Measurements from ENCODE around the gene HELZ. TPM values are rescaled to one million over a fixed set of nuclear protein-coding genes. Genes with fewer than 3 reads are reported as not detected.
"Not testable (repeated sequence)": the region's sequence is repeated elsewhere in the genome, so short reads cannot be mapped to it uniquely, and the experiment has no call there.

The HELZ gene
- total RNA-seq, 2 experiments from 2014 or later = 55.3 to 58.0 TPM

GRCh38 chr17:67138392-67138791 is 106.6 kb downstream of the HELZ start:
- peak overlapping the region; percentile 44 for H3K27ac Mint-ChIP-seq
- DNase-seq = no peak
- CTCF ChIA-PET = interaction anchor here (0.6 kb wide), 1 partner anchor 216 kb away, joined by 3 read pairs; no protein-coding TSS in a partner anchor
- POLR2A ChIA-PET = no interaction called here
- H3K36me3 Mint-ChIP-seq (ENCODE audit: low read depth) = peaks cover 46% of the 10 kb centered on the region
- no peaks in the 10 kb centered on the region for H3K9me3 Mint-ChIP-seq (ENCODE audit: low read depth)
- no peak overlapping the region for H3K4me3 Mint-ChIP-seq
- no peak for ATAC-seq
- intact Hi-C loops (cut with DNase I, micrococcal nuclease) = loop anchor here in 1 of 2 experiments (10.0 kb wide), 1 partner anchor 206 kb away; no protein-coding TSS in a partner anchor
- H3K27me3 Mint-ChIP-seq = no peaks in the 10 kb centered on the region
- peaks cover 33% of the 10 kb centered on the region for H3K4me1 Mint-ChIP-seq

- Mint-ChIP-seq H3K36me3 (ENCODE audit: low read depth) (peaks cover 42% of the 10 kb centered on the region), H3K9me3 (ENCODE audit: low read depth) (no peaks in the 10 kb centered on the region), H3K4me1 (peaks cover 33% of the 10 kb centered on the region), H3K27ac (no peak overlapping the region), H3K4me3 (no peak overlapping the region), H3K27me3 (no peaks in the 10 kb centered on the region)
- ATAC-seq = no peak
- DNase-seq = no peak
- CTCF ChIA-PET = interaction anchor here (0.6 kb wide), 1 partner anchor 215 kb away, joined by 3 read pairs; no protein-coding TSS in a partner anchor
- POLR2A ChIA-PET = no interaction called here
- intact Hi-C loops (cut with DNase I, micrococcal nuclease) = loop anchor here in 1 of 2 experiments (10.0 kb wide), 1 partner anchor 207 kb away; no protein-coding TSS in a partner anchor
Measured at GRCh38 chr17:67137860-67138259, 107.1 kb downstream of the HELZ start.

GRCh38 chr17:67137026-67137370 is 108.0 kb downstream of the HELZ start:
- DNase-seq (no peak), ATAC-seq (no peak)
- intact Hi-C loops (cut with DNase I, micrococcal nuclease) = loop anchor here in 1 of 2 experiments (10.0 kb wide), 1 partner anchor 208 kb away; no protein-coding TSS in a partner anchor
- H3K9me3 Mint-ChIP-seq (ENCODE audit: low read depth) = no peaks in the 10 kb centered on the region
- H3K27ac Mint-ChIP-seq = no peak overlapping the region
- H3K27me3 Mint-ChIP-seq = no peaks in the 10 kb centered on the region
- H3K36me3 Mint-ChIP-seq (ENCODE audit: low read depth) = peaks cover 34% of the 10 kb centered on the region
- CTCF ChIA-PET = no interaction called here
- H3K4me1 Mint-ChIP-seq = peaks cover 33% of the 10 kb centered on the region
- no peak overlapping the region for H3K4me3 Mint-ChIP-seq
- POLR2A ChIA-PET = no interaction called here

- POLR2A ChIA-PET = no interaction called here
- no peaks in the 10 kb centered on the region for H3K9me3 Mint-ChIP-seq (ENCODE audit: low read depth)
- DNase-seq = no peak
- H3K36me3 Mint-ChIP-seq (ENCODE audit: low read depth) = peaks cover 32% of the 10 kb centered on the region
- no peak for ATAC-seq
- no peak overlapping the region for H3K4me3 Mint-ChIP-seq
- CTCF ChIA-PET = no interaction called here
- no peaks in the 10 kb centered on the region for H3K27me3 Mint-ChIP-seq
- intact Hi-C loops (cut with DNase I, micrococcal nuclease) = loop anchor here in 1 of 2 experiments (10.0 kb wide), 1 partner anchor 208 kb away; no protein-coding TSS in a partner anchor
- H3K4me1 Mint-ChIP-seq = peaks cover 33% of the 10 kb centered on the region
- no peak overlapping the region for H3K27ac Mint-ChIP-seq
Measured at GRCh38 chr17:67136191-67137025, 108.6 kb downstream of the HELZ start.

- DNase-seq (no peak), ATAC-seq (no peak)
- ChIA-PET POLR2A (no interaction called here), CTCF (interaction anchor here (0.8 to 1.0 kb wide), 2 partner anchors 14 to 104 kb away, joined by 3 to 6 read pairs; no protein-coding TSS in a partner anchor)
- no peak overlapping the region for H3K4me3 Mint-ChIP-seq
- peaks cover 23% of the 10 kb centered on the region for H3K36me3 Mint-ChIP-seq (ENCODE audit: low read depth)
- H3K9me3 Mint-ChIP-seq (ENCODE audit: low read depth) = no peaks in the 10 kb centered on the region
- no peaks in the 10 kb centered on the region for H3K27me3 Mint-ChIP-seq
- peaks cover 6% of the 10 kb centered on the region for H3K4me1 Mint-ChIP-seq
- intact Hi-C loops (cut with DNase I, micrococcal nuclease) = loop anchor here in 1 of 2 experiments (10.0 kb wide), 1 partner anchor 212 kb away; no protein-coding TSS in a partner anchor
- no peak overlapping the region for H3K27ac Mint-ChIP-seq
Measured at GRCh38 chr17:67133161-67133560, 111.8 kb downstream of the HELZ start.

- Mint-ChIP-seq H3K27ac (no peak overlapping the region), H3K9me3 (ENCODE audit: low read depth) (no peaks in the 10 kb centered on the region), H3K4me3 (no peak overlapping the region), H3K27me3 (no peaks in the 10 kb centered on the region), H3K36me3 (ENCODE audit: low read depth) (peaks cover 20% of the 10 kb centered on the region), H3K4me1 (peaks cover 3% of the 10 kb centered on the region)
- POLR2A ChIA-PET = no interaction called here
- intact Hi-C loops (cut with DNase I, micrococcal nuclease) = loop anchor here in 1 of 2 experiments (10.0 kb wide), 1 partner anchor 212 kb away; no protein-coding TSS in a partner anchor
- CTCF ChIA-PET = interaction anchor here (0.8 to 1.0 kb wide), 2 partner anchors 13 to 105 kb away, joined by 3 to 6 read pairs; no protein-coding TSS in a partner anchor
- no peak for ATAC-seq
- no peak for DNase-seq
Measured at GRCh38 chr17:67132366-67132765, 112.6 kb downstream of the HELZ start.

- Mint-ChIP-seq H3K9me3 (ENCODE audit: low read depth) (no peaks in the 10 kb centered on the region), H3K4me3 (no peak overlapping the region), H3K27me3 (no peaks in the 10 kb centered on the region), H3K4me1 (no peaks in the 10 kb centered on the region), H3K27ac (no peak overlapping the region), H3K36me3 (ENCODE audit: low read depth) (peaks cover 11% of the 10 kb centered on the region)
- intact Hi-C loops (cut with DNase I, micrococcal nuclease) = loop anchor here in 1 of 2 experiments (10.0 kb wide), 1 partner anchor 214 kb away; no protein-coding TSS in a partner anchor
- POLR2A ChIA-PET = no interaction called here
- no peak for ATAC-seq
- CTCF ChIA-PET = no interaction called here
- DNase-seq = no peak
Measured at GRCh38 chr17:67130768-67131167, 114.2 kb downstream of the HELZ start.

GRCh38 chr17:67129283-67129682 is 115.7 kb downstream of the HELZ start:
- Mint-ChIP-seq H3K9me3 (ENCODE audit: low read depth) (no peaks in the 10 kb centered on the region), H3K27ac (no peak overlapping the region), H3K36me3 (ENCODE audit: low read depth) (peaks cover 11% of the 10 kb centered on the region), H3K4me1 (peaks cover 2% of the 10 kb centered on the region), H3K27me3 (no peaks in the 10 kb centered on the region), H3K4me3 (no peak overlapping the region)
- ChIA-PET CTCF (interaction anchor here (1.1 kb wide), 1 partner anchor 13 kb away, joined by 3 read pairs; no protein-coding TSS in a partner anchor), POLR2A (no interaction called here)
- intact Hi-C loops (cut with DNase I, micrococcal nuclease) = no loop called here
- ATAC-seq = no peak
- no peak for DNase-seq

GRCh38 chr17:67128700-67129099 is 116.3 kb downstream of the HELZ start:
- Mint-ChIP-seq H3K27ac (no peak overlapping the region), H3K27me3 (no peaks in the 10 kb centered on the region), H3K36me3 (ENCODE audit: low read depth) (peaks cover 11% of the 10 kb centered on the region), H3K9me3 (ENCODE audit: low read depth) (no peaks in the 10 kb centered on the region), H3K4me1 (peaks cover 2% of the 10 kb centered on the region), H3K4me3 (no peak overlapping the region)
- CTCF ChIA-PET = no interaction called here
- POLR2A ChIA-PET = no interaction called here
- ATAC-seq (no peak), DNase-seq (no peak)
- intact Hi-C loops (cut with DNase I, micrococcal nuclease) = no loop called here

- ATAC-seq = no peak
- no peak overlapping the region for H3K27ac Mint-ChIP-seq
- H3K4me1 Mint-ChIP-seq = peaks cover 5% of the 10 kb centered on the region
- H3K36me3 Mint-ChIP-seq (ENCODE audit: low read depth) = peaks cover 15% of the 10 kb centered on the region
- ChIA-PET POLR2A (no interaction called here), CTCF (no interaction called here)
- no peak overlapping the region for H3K4me3 Mint-ChIP-seq
- no peaks in the 10 kb centered on the region for H3K9me3 Mint-ChIP-seq (ENCODE audit: low read depth)
- no peaks in the 10 kb centered on the region for H3K27me3 Mint-ChIP-seq
- intact Hi-C loops (cut with DNase I, micrococcal nuclease) = no loop called here
- DNase-seq = no peak
Measured at GRCh38 chr17:67127925-67128324, 117.1 kb downstream of the HELZ start.

GRCh38 chr17:67126983-67127382 is 118.0 kb downstream of the HELZ start:
- POLR2A ChIA-PET = no interaction called here
- Mint-ChIP-seq H3K27me3 (no peaks in the 10 kb centered on the region), H3K4me3 (no peak overlapping the region), H3K27ac (no peak overlapping the region), H3K9me3 (ENCODE audit: low read depth) (no peaks in the 10 kb centered on the region), H3K36me3 (ENCODE audit: low read depth) (peaks cover 19% of the 10 kb centered on the region), H3K4me1 (peaks cover 5% of the 10 kb centered on the region)
- intact Hi-C loops (cut with DNase I, micrococcal nuclease) = no loop called here
- no peak for DNase-seq
- CTCF ChIA-PET = interaction anchor here (0.5 to 1.4 kb wide), 4 partner anchors 15 to 963 kb away, joined by 3 to 5 read pairs (median 4); no protein-coding TSS in a partner anchor
- no peak for ATAC-seq

GRCh38 chr17:67126543-67126942 is 118.5 kb downstream of the HELZ start:
- DNase-seq; H3K4me1 Mint-ChIP-seq; H3K9me3 Mint-ChIP-seq (ENCODE audit: low read depth); ATAC-seq; POLR2A ChIA-PET; H3K27ac Mint-ChIP-seq; H3K4me3 Mint-ChIP-seq; H3K27me3 Mint-ChIP-seq; intact Hi-C loops (cut with DNase I, micrococcal nuclease): not testable (repeated sequence)
- CTCF ChIA-PET = interaction anchor here (0.6 to 1.4 kb wide), 3 partner anchors 14 to 963 kb away, joined by 3 to 5 read pairs (median 5); no protein-coding TSS in a partner anchor
- peaks cover 20% of the 10 kb centered on the region for H3K36me3 Mint-ChIP-seq (ENCODE audit: low read depth)

Data from activated CD4-positive, alpha-beta T cell treated with anti-CD3 and anti-CD28 coated beads for 36 hours (primary cell).